Measurements from ENCODE around the gene SHOC2. TPM values are rescaled to one million over a fixed set of nuclear protein-coding genes. Genes with fewer than 3 reads are reported as not detected.

Gene SHOC2
- total RNA-seq, 2 experiments from 2014 or later, result 34.2 to 35.4 TPM

DNA sequence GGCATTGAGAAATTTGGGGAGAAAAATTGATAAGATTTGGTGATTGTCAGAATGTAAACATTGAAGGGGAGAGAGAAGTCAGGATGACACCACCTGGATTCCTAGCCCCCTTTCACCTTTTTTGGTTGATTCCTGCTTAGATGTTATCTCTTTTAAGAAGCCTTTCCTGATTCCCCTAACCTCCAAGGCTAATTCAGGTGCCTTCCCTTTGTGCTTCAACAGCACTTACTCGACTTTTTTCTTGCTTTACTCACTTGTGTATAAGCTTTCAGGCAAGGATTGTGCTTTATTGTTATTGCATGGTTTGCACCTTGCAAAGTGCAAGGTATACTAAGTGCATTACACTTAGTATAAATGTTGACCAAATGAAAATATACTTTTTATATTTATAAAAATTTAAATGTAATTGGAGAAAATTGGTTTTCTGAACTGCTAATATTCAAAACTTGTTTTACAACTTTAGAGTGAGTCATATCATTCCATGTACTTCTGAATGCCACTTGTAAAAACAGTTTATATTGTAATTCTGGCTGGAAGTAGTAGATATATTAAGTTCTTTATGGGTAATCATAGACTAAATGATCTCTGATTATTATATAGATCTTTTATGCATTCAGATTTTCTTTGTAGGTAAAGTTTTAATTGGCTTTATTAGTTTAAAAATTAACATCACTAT is 13.2 kb downstream of the SHOC2 start:
- ChIA-PET CTCF (interaction anchor here (1.2 kb wide), 1 partner anchor 261 kb away, joined by 3 read pairs; no protein-coding TSS in a partner anchor), POLR2A (interaction anchor here (0.6 kb wide), 1 partner anchor 32 kb away, joined by 3 read pairs; no protein-coding TSS in a partner anchor)
- Mint-ChIP-seq H3K4me1 (ENCODE audit: low read depth) (peaks cover 26% of the 10 kb centered on the region), H3K36me3 (ENCODE audit: low read depth) (peaks cover 12% of the 10 kb centered on the region), H3K4me3 (no peak overlapping the region), H3K27me3 (no peaks in the 10 kb centered on the region), H3K9me3 (no peaks in the 10 kb centered on the region), H3K27ac (no peak overlapping the region)
- TF ChIP-seq, protein P1, sequence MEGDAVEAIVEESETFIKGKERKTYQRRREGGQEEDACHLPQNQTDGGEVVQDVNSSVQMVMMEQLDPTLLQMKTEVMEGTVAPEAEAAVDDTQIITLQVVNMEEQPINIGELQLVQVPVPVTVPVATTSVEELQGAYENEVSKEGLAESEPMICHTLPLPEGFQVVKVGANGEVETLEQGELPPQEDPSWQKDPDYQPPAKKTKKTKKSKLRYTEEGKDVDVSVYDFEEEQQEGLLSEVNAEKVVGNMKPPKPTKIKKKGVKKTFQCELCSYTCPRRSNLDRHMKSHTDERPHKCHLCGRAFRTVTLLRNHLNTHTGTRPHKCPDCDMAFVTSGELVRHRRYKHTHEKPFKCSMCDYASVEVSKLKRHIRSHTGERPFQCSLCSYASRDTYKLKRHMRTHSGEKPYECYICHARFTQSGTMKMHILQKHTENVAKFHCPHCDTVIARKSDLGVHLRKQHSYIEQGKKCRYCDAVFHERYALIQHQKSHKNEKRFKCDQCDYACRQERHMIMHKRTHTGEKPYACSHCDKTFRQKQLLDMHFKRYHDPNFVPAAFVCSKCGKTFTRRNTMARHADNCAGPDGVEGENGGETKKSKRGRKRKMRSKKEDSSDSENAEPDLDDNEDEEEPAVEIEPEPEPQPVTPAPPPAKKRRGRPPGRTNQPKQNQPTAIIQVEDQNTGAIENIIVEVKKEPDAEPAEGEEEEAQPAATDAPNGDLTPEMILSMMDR (IDR thresholded peaks at IDR 0.05), result no peak
- DNase-seq (no peak), ATAC-seq (no peak)
- intact Hi-C loops (cut with micrococcal nuclease), result no loop called here

DNA sequence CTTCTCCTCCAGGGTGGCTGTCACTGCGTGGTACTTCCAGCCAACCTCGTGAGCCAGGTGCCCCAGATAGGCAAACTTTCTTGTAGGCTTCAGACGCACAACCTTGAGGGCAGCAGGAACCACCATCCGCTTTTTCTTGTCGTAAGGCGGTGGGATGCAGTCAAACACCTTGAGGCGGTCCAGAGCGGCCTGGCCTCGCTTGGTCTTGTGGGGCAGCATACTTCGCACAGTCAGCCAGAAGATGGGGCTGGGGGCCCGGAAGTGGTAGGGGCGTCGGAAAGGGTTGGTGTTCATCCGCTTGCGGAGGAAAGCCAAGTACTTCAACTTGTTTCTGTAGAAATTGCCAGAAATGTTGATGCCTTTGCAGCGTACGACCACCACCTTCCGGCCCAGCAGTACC is 17.4 kb downstream of the SHOC2 start:
- DNase-seq (no peak), ATAC-seq (no peak)
- TF ChIP-seq, protein P1 (IDR thresholded peaks at IDR 0.05), result no peak
- POLR2A ChIA-PET, result no interaction called here
- H3K36me3 Mint-ChIP-seq (ENCODE audit: low read depth), result peaks cover 25% of the 10 kb centered on the region
- H3K27me3 Mint-ChIP-seq, result no peaks in the 10 kb centered on the region
- CTCF ChIA-PET, result interaction anchor here (1.0 kb wide), 1 partner anchor 55 kb away, joined by 3 read pairs; no protein-coding TSS in a partner anchor
- peaks cover 31% of the 10 kb centered on the region for H3K4me1 Mint-ChIP-seq (ENCODE audit: low read depth)
- intact Hi-C loops (cut with micrococcal nuclease), result no loop called here
- H3K9me3 Mint-ChIP-seq, result peaks cover 2% of the 10 kb centered on the region
- no peak overlapping the region for H3K27ac Mint-ChIP-seq
- H3K4me3 Mint-ChIP-seq, result no peak overlapping the region

DNA sequence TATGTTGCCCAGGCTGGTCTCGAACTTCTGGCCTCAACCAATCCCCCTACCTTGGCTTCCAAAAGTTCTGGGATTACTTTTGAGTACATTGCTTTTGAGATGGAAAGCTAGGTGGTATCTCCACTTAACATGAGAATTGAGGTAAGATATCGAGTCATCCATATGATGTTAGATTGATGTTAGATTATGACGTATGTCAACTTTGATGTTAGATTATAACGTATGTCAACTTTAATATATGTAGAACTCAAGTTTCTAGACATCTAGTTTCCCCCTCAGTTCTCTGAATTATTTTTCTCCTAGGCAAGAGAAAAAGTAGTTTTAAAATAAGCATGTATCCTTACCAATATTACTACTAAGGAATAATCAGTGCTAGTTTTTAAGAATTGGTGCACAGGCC is 20.0 kb downstream of the SHOC2 start:
- Mint-ChIP-seq H3K4me1 (ENCODE audit: low read depth) (peaks cover 44% of the 10 kb centered on the region), H3K36me3 (ENCODE audit: low read depth) (peaks cover 48% of the 10 kb centered on the region), H3K9me3 (peaks cover 14% of the 10 kb centered on the region), H3K27ac (no peak overlapping the region), H3K4me3 (no peak overlapping the region), H3K27me3 (no peaks in the 10 kb centered on the region)
- DNase-seq, result no peak
- CTCF ChIA-PET, result no interaction called here
- TF ChIP-seq, protein P1 (IDR thresholded peaks at IDR 0.05), result no peak
- intact Hi-C loops (cut with micrococcal nuclease), result no loop called here
- POLR2A ChIA-PET, result no interaction called here
- no peak for ATAC-seq

DNA sequence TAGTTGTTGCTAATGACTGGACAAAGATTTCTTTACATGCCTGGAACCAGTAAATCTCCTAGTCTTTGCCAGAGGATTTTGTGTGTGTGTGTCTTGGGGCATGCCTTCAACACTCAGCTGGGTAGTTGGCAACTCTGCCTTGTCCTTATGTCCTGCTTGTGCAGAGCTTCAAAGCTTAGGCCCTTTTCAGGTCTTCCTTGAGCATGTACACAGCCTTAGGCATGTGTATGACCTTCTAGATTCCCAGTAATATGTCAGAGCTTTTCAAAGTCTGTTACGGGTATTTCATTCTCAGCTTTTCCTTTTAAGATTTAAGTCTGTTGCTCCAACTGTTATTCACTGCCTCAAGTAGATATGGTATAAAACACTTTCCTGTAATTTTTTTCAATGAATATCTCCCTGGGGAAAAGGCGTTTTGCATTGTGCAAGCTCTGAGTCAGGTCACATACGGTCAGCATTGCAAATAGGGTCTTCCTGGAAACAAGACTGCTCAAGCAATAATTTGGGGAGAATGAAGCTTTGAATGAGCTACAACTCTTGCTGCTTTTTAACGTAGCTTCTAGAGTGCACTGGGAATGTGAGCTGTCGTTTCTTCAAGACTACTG is 25.5 kb downstream of the SHOC2 start:
- peaks cover 16% of the 10 kb centered on the region for H3K9me3 Mint-ChIP-seq
- POLR2A ChIA-PET, result interaction anchor here (0.9 kb wide), 1 partner anchor 31 kb away, joined by 3 read pairs; no protein-coding TSS in a partner anchor
- H3K27ac Mint-ChIP-seq, result no peak overlapping the region
- CTCF ChIA-PET, result interaction anchor here (1.3 kb wide), 1 partner anchor 23 kb away, joined by 4 read pairs; no protein-coding TSS in a partner anchor
- no peaks in the 10 kb centered on the region for H3K27me3 Mint-ChIP-seq
- H3K4me3 Mint-ChIP-seq, result no peak overlapping the region
- ATAC-seq (no peak), DNase-seq (no peak)
- intact Hi-C loops (cut with micrococcal nuclease), result no loop called here
- TF ChIP-seq, protein P1 (IDR thresholded peaks at IDR 0.05), result no peak
- peaks cover 50% of the 10 kb centered on the region for H3K4me1 Mint-ChIP-seq (ENCODE audit: low read depth)
- peaks cover 63% of the 10 kb centered on the region for H3K36me3 Mint-ChIP-seq (ENCODE audit: low read depth)

DNA sequence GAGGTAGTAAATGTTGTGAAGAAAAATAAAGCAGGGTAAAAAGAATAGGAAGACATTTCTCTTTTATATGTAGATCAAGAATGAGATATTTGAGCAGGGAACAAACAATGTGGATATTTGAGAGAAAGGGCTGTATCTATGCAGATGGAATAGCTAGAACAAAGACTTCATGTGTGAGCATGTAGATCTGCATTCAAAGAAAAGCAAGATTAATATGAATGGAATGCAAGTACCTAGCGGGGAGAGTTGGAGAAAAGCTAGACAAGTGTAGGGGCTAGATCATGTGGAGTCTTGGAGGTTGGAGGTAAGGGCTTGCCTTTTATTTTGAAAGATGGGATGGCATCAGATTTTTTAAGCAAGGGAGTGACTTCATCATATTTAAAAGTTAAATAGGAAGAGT is 27.1 kb downstream of the SHOC2 start:
- peaks cover 42% of the 10 kb centered on the region for H3K4me1 Mint-ChIP-seq (ENCODE audit: low read depth)
- H3K27ac Mint-ChIP-seq, result no peak overlapping the region
- POLR2A ChIA-PET, result interaction anchor here (0.6 kb wide), 3 partner anchors 44 to 279 kb away, joined by 3 to 5 read pairs (median 3); no protein-coding TSS in a partner anchor
- no peaks in the 10 kb centered on the region for H3K27me3 Mint-ChIP-seq
- DNase-seq (no peak), ATAC-seq (no peak)
- TF ChIP-seq, protein P1 (IDR thresholded peaks at IDR 0.05), result no peak
- peaks cover 54% of the 10 kb centered on the region for H3K36me3 Mint-ChIP-seq (ENCODE audit: low read depth)
- peaks cover 14% of the 10 kb centered on the region for H3K9me3 Mint-ChIP-seq
- intact Hi-C loops (cut with micrococcal nuclease), result no loop called here
- CTCF ChIA-PET, result no interaction called here
- no peak overlapping the region for H3K4me3 Mint-ChIP-seq
